IPS-18a (cell line): ENCODE results near the gene ANKFY1.
"Not testable (repeated sequence)": the region's sequence is repeated elsewhere in the genome, so short reads cannot be mapped to it uniquely, and the experiment has no call there.

Experiments
- H3K27ac ChIP-seq: one replicate; pipeline ENCODE4 v1.5.1; 2013; ENCODE audit warnings: low read length
- H3K27me3 ChIP-seq: one replicate; pipeline ENCODE4 v1.6.1; 2013; ENCODE audit warnings: mild to moderate bottlenecking, low read length; ENCODE audit not compliant: control insufficient read depth, insufficient read depth
- H3K36me3 ChIP-seq: one replicate; pipeline ENCODE4 v1.6.1; 2013; ENCODE audit warnings: low read depth, low read length; ENCODE audit not compliant: control insufficient read depth
- H3K4me1 ChIP-seq: one replicate; pipeline ENCODE4 v1.6.1; 2013; ENCODE audit warnings: low read depth, low read length; ENCODE audit not compliant: control insufficient read depth
- H3K4me3 ChIP-seq: one replicate; pipeline ENCODE4 v1.5.1; 2013; ENCODE audit warnings: low read length
- H3K9ac ChIP-seq: one replicate; pipeline ENCODE4 v1.6.1; 2013; ENCODE audit warnings: mild to moderate bottlenecking, low read length, moderate library complexity
- H3K9me3 ChIP-seq: one replicate; pipeline ENCODE4 v1.6.1; 2013; ENCODE audit warnings: low read depth, low read length; ENCODE audit not compliant: control insufficient read depth

ANKFY1 gene

DNA sequence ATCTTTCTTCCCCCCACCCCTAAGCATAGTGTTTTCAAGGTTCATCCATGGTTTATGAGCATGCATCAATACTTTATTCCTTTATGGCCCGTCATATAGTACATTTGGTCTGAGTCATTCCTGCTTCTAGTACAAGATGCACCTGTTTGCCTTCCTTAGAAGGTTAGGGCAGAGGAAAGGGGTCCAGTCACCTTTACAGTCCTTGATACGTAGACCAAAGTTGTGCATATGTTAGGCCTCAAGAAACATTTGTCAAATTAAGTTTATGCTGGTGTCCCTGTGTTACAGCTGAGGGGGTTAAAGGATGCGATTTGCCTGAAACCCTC lies 119.4 kb downstream of the ANKFY1 start:
- Histone ChIP-seq H3K9me3 (no peaks in the 10 kb centered on the region), H3K27ac (no peak overlapping the region), H3K4me3 (peak overlapping the region; percentile 80), H3K27me3 (no peaks in the 10 kb centered on the region), H3K9ac (peak overlapping the region; percentile 95), H3K36me3 (no peaks in the 10 kb centered on the region), H3K4me1 (peaks cover 4% of the 10 kb centered on the region)

DNA sequence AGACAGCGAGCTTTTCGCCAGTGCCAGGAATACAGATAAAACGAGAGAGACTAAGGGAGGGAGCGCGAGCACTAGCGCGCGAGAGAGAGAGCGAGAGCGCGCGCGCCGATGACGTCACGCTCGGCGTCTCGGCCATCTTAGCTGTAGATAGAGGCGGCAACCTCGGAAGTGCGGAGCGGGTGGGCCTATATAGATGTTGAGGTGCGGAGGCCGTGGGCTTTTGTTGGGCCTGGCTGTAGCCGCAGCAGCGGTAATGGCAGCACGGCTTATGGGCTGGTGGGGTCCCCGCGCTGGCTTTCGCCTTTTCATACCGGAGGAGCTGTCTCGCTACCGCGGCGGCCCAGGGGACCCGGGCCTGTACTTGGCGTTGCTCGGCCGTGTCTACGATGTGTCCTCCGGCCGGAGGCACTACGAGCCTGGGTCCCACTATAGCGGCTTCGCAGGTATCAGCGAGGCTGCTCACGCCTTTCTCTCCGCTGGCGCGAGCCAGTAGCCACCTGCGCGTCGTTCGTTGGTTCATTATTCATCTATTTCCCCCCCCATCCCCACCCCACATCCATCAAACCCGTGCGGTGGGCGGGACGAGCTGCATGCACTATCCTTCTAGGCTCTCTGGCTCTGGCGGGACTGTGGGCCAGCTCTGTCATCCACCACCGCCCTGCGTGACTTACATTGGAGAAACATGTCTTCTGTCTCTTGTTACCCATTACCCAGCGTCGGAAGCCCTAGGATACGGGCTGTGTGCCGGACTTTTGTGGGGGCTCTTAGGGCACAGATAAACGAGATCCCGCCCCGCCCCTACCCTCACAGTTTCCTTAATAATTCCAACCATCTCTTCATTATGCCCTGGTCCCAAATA lies 120.0 kb downstream of the ANKFY1 start:
- peaks cover 4% of the 10 kb centered on the region for H3K4me1 ChIP-seq
- peak overlapping the region; percentile 95 for H3K9ac ChIP-seq
- H3K36me3 ChIP-seq: no peaks in the 10 kb centered on the region
- H3K9me3 ChIP-seq: no peaks in the 10 kb centered on the region
- H3K27ac ChIP-seq: peak overlapping the region; percentile 43
- H3K27me3 ChIP-seq: no peaks in the 10 kb centered on the region
- H3K4me3 ChIP-seq: peak overlapping the region; percentile 80

DNA sequence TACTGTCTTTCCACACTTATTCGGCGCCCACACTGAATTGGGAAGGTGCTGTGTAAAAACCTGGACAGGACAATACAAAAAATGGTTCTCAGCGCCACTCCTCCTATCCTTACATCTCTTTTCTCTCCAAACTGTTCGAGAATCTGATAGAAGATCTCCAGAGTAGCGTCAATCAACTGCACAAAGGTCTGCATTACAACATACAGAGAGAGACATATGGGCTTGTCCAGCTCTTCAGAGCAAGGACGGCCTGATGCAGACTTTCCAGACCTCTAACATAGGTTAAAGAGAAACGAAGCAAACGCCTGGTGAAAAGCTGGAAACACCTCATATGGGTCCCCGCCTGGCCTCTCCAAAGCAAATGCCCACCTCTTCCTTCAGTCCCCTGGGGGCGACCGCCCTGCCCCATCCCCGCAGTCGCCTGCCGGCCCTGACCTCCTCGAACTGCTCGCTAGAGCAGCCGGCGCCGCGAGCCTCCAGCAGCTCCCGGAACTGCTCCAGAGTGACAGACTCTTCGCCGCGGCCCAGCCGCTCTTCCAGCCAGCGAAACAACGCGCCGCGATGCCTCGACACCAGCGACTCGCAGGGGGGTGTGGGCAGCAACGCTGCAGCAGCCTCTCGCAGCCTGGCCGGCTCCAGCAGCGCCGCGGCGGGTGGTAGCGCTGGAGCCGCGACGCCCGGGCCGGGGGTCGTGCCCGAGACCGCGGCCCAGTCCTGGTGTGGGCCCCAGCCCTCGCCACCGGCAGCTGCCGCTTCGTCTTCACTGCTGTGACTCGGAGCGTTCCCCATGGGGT lies 121.5 kb downstream of the ANKFY1 start:
- H3K4me3 ChIP-seq: peak overlapping the region; percentile 80
- H3K4me1 ChIP-seq: peaks cover 4% of the 10 kb centered on the region
- no peaks in the 10 kb centered on the region for H3K36me3 ChIP-seq
- H3K27ac ChIP-seq: no peak overlapping the region
- peak overlapping the region; percentile 58 for H3K9ac ChIP-seq
- no peaks in the 10 kb centered on the region for H3K27me3 ChIP-seq
- no peaks in the 10 kb centered on the region for H3K9me3 ChIP-seq

DNA sequence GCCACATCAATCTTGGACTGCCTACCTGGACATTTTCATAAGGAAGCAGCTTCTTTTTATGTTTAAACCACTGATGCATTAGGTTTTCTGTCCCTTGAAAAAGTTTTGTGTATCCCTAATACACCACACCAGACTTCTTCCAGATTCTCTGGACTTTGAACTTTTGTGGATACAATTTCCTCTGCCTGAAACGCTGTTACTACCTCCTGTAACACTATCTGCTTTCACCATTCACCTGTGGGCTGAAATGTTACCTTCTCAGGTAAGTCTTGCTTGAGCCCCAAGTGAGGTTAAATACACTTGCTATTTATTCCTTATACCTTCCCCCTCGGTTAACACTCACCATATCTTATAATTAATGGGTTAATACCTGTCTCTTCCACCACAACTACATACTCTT lies 123.7 kb downstream of the ANKFY1 start:
- H3K9ac ChIP-seq: no peak overlapping the region
- H3K27ac ChIP-seq: no peak overlapping the region
- H3K27me3 ChIP-seq: no peaks in the 10 kb centered on the region
- peaks cover 4% of the 10 kb centered on the region for H3K4me1 ChIP-seq
- no peaks in the 10 kb centered on the region for H3K9me3 ChIP-seq
- no peak overlapping the region for H3K4me3 ChIP-seq
- no peaks in the 10 kb centered on the region for H3K36me3 ChIP-seq

DNA sequence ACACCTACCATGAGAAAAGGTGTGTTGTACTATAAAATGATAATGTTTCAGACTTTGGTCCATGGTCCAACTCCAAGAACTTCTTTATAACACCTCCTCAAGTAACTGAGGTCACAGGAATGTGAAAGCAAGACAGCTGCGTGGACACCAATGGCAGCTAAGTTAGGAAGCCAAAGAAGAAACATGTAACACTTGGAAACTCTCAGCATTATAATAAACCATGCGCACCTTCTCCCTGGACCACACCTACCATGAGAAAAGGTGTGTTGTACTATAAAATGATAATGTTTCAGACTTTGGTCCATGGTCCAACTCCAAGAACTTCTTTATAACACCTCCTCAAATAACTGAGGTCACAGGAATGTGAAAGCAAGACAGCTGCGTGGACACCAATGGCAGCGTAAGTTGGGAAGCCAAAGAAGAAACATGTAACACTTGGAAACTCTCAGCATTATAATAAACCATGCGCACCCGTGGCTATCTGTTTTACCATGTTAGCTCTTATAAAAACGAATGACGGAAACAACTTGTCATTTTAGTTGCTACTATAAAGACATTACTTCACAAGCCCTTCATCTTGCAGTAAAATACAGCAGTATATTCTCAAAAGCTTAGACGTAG lies 124.8 kb downstream of the ANKFY1 start:
- H3K9me3 ChIP-seq, H3K27me3 ChIP-seq, H3K9ac ChIP-seq, H3K27ac ChIP-seq, H3K4me3 ChIP-seq, H3K4me1 ChIP-seq, H3K36me3 ChIP-seq: not testable (repeated sequence)

DNA sequence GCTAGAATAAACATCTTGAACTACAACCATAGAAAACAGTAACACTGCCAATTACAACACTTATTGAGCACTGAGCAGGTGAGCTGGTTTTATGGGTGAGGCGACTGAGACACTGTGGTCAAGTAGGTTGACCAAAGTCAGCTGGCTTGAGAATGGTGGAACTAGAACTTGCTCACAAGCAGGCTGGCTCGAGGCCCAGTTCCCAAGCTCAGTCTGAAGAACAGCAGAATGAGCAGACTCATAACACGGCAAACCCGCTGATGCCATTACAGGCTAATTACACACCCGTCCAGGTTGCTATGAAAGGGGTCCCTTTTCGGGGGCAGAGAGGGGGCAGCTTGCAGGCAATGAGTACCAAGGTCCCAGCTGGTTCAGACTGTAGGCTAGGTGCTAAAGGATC lies 127.4 kb downstream of the ANKFY1 start:
- Histone ChIP-seq H3K36me3 (no peaks in the 10 kb centered on the region), H3K4me1 (no peaks in the 10 kb centered on the region), H3K27me3 (no peaks in the 10 kb centered on the region), H3K4me3 (no peak overlapping the region), H3K9me3 (no peaks in the 10 kb centered on the region), H3K27ac (no peak overlapping the region), H3K9ac (no peak overlapping the region)

DNA sequence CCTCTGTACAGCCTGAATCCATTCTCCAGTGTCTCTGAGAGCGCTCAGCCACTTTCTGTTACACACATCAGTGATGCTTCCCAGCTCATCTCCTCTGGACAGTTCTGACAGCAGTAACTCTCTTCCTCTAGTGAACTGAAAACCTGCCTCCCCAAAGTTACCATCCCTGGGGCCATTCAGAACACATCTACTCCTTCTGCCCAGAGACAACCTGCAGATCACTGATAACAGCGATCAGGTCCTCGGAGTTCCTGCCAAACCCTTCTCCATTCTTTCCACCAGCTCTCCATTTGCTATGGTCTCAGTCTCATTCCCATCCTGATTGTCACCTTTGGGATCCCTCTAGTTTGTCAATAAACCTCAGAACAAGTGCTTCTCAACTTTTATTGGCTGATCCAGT lies 128.3 kb downstream of the ANKFY1 start:
- Histone ChIP-seq H3K27ac (no peak overlapping the region), H3K36me3 (no peaks in the 10 kb centered on the region), H3K9ac (no peak overlapping the region)

DNA sequence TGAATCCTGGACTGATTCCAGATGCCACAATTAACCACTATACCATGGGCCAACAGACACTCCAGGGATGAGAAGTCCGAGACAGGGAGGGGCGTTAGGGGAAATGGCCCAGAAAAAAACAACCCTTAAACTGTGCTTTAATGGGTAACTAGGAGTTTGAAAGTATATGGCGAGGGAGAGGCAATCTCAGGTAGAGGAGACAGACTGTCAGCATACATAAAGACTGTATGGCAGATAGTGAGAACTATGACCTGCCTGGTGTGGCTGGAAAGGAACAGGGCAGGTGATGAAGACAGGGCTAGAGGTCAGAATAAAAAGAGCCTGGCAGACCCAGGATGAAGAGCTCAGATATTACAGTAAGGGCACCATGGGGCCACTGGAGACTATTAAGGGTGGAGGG lies 129.1 kb downstream of the ANKFY1 start:
- Histone ChIP-seq H3K9ac (no peak overlapping the region), H3K9me3 (no peaks in the 10 kb centered on the region), H3K27ac (no peak overlapping the region), H3K27me3 (no peaks in the 10 kb centered on the region), H3K4me3 (no peak overlapping the region), H3K36me3 (no peaks in the 10 kb centered on the region), H3K4me1 (no peaks in the 10 kb centered on the region)

More for the DNA sequence above, 128.3 kb downstream of the ANKFY1 start:
- Histone ChIP-seq H3K9me3 (no peaks in the 10 kb centered on the region), H3K4me3 (no peak overlapping the region), H3K4me1 (no peaks in the 10 kb centered on the region), H3K27me3 (no peaks in the 10 kb centered on the region)

DNA sequence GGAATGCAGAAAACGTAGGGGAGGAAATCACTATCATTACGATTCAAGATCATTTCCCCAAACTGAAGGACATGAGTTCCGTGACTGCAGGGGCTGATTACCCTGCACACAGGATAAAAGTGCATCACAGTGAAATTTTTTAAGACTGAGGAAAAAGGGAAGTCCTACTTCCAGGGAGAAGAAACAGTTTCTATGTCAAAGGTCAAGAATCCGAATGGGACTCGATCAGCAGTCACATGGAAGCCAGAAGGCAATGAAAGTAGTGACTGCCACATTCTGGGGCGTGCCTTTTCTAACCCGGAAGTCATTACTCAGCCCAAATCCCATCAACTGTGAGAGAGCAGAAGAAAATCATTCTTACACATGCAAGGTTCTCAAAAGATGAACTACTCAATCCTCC lies 133.1 kb downstream of the ANKFY1 start:
- no peaks in the 10 kb centered on the region for H3K27me3 ChIP-seq
- H3K4me3 ChIP-seq: no peak overlapping the region
- no peaks in the 10 kb centered on the region for H3K4me1 ChIP-seq
- no peaks in the 10 kb centered on the region for H3K9me3 ChIP-seq
- no peak overlapping the region for H3K27ac ChIP-seq
- H3K9ac ChIP-seq: no peak overlapping the region
- no peaks in the 10 kb centered on the region for H3K36me3 ChIP-seq

DNA sequence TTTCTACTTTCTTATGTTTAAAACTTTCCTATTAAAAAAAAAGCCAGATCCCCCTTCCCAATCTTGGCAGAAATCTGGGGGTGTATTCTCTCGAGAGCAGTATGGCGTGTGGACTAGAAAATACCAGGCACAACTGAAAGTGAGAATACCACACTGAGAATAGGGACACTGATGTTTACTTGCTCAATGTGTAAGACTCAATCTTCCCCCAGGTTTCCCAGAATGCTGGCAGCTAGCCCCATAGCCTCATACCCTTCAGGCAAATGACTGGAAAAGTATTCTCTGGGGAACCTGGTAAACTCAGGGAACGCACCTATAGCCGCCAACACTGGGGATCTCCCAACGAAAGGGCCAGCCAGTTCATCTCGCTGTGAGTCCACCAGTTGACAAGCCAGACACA lies 136.2 kb downstream of the ANKFY1 start:
- Histone ChIP-seq H3K36me3 (peaks cover 7% of the 10 kb centered on the region), H3K4me3 (no peak overlapping the region), H3K27me3 (no peaks in the 10 kb centered on the region), H3K9me3 (no peaks in the 10 kb centered on the region), H3K27ac (no peak overlapping the region), H3K9ac (no peak overlapping the region), H3K4me1 (peaks cover 8% of the 10 kb centered on the region)

DNA sequence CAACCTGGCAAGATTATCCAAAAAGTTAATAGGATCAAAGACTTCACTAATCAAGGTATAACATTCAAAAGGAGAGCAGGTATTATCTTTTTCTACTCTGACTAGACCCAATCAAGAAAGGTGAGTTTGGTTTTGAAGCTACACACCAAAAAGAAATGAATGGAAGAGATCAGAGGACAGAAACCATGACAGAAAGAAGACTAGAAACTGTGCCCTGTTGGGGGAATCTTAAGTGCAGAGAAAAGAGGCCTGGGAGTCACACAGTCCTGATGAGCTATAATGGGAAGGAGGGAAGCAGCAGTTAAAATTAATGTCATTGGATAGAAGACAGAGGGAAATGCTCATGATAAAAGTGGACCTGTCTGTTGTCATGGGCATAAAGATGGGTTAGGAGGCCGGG lies 138.2 kb downstream of the ANKFY1 start:
- Histone ChIP-seq H3K27me3 (no peaks in the 10 kb centered on the region), H3K4me1 (peaks cover 8% of the 10 kb centered on the region), H3K36me3 (peaks cover 14% of the 10 kb centered on the region), H3K4me3 (no peak overlapping the region), H3K27ac (no peak overlapping the region), H3K9ac (peak overlapping the region; percentile 31), H3K9me3 (no peaks in the 10 kb centered on the region)
